NB4 (cell line): ENCODE measurements around the gene VASH2.

Experiments
- DNase-seq: peaks from one replicate; pipeline ENCODE4 v3.0.0; 2010; ENCODE audit warnings: low read depth
- H3K4me3 ChIP-seq: one replicate; pipeline ENCODE4 v1.5.1; 2011; ENCODE audit warnings: mild to moderate bottlenecking, low read depth, low read length, moderate library complexity
- MYC ChIP-seq: IDR thresholded peaks from 2 replicates; pipeline ENCODE4 v1.6.1; 2011; ENCODE audit warnings: low read depth, low read length
- POLR2A ChIP-seq: IDR thresholded peaks from 2 replicates; pipeline ENCODE4 v1.6.1; 2011; ENCODE audit warnings: mild to moderate bottlenecking; ENCODE audit not compliant: insufficient read length; ENCODE audit errors: extremely low read depth
- TF ChIP-seq, protein P1 (sequence below): IDR thresholded peaks from one replicate; pipeline ENCODE4 v1.5.1; 2012; ENCODE audit warnings: low read depth, low read length
- TF ChIP-seq, protein P2 (sequence below): IDR thresholded peaks from 2 replicates; pipeline ENCODE4 v1.6.1; 2011; ENCODE audit warnings: low read depth, low read length

Gene VASH2

DNA sequence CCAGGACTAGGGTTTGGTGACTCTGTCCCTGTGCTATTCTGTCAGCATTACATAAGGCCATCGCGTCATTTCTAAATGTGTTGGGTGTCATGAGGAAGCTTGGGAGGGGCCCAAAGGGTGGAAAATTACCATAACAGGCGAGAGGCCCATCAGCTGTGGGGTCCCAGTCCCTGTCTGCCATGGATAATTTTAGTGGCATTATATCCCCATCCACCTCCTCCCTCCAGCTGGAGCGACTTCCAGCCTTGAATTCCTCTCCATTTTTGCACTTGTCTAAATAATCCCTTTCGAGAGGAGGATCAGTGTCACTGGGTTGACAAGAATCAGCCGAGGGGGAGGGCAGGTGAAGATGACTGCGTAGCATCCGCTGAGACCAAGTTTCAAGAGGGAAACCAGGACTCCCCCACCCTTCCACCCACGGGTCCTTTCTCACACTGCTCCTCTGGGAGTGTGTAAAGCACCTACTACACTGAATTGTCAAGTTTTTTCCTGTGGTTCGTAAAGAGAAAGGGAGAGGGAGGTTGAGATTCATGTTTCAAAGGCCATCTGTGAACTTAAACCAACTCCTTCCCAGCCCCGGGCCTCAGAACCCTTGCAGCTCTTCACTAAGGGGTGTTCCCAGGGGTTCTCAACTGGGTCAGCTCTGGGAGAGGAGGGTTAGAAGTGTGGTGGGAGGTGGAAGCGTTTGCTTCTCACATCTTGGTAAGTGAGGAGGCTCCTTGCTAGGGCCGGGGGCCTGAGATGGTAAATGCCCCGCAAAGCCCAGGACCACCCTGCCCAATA, 29.2 kb downstream of the VASH2 start:
- TF ChIP-seq, protein P1, sequence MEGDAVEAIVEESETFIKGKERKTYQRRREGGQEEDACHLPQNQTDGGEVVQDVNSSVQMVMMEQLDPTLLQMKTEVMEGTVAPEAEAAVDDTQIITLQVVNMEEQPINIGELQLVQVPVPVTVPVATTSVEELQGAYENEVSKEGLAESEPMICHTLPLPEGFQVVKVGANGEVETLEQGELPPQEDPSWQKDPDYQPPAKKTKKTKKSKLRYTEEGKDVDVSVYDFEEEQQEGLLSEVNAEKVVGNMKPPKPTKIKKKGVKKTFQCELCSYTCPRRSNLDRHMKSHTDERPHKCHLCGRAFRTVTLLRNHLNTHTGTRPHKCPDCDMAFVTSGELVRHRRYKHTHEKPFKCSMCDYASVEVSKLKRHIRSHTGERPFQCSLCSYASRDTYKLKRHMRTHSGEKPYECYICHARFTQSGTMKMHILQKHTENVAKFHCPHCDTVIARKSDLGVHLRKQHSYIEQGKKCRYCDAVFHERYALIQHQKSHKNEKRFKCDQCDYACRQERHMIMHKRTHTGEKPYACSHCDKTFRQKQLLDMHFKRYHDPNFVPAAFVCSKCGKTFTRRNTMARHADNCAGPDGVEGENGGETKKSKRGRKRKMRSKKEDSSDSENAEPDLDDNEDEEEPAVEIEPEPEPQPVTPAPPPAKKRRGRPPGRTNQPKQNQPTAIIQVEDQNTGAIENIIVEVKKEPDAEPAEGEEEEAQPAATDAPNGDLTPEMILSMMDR, result no peak
- TF ChIP-seq MYC (no peak), POLR2A (no peak)
- TF ChIP-seq, protein P2, sequence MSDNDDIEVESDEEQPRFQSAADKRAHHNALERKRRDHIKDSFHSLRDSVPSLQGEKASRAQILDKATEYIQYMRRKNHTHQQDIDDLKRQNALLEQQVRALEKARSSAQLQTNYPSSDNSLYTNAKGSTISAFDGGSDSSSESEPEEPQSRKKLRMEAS, result no peak
- DNase-seq, result no peak
- H3K4me3 ChIP-seq, result no peak overlapping the region

DNA sequence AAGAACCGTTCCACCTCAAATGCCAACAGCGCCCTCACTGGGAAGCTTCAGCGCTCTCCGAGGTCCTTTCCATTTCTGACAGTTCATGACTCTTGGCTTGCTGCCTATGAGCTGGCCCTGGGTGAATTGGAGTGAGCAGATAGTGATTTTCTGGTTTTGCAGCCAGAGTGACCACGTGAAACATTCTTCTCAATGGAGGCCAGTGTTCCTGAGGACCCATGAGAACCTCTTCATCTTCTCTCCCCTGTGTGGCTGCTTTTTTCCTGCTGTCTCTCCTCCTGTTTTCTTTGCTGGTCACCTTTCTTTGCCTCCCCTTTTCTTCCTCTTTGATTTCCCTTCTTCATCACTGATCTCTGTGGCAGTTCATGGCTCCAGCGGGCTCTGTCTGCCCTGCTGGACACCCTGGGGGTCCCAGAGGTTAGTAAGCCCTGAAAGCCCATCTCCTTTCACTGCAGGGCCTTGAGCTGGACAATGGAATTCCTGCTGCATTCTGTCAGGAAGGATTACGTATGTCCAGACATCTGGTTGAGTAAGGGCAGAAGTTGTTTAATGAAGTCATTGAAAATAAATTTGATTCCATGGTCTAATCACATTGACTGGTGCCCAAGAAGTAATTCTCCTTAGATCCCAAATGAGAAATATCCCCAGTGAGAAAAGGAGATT, 29.9 kb downstream of the VASH2 start:
- TF ChIP-seq MYC (no peak), POLR2A (no peak)
- TF ChIP-seq, protein P1, result no peak
- TF ChIP-seq, protein P2, result no peak
- H3K4me3 ChIP-seq, result no peak overlapping the region
- no peak for DNase-seq

DNA sequence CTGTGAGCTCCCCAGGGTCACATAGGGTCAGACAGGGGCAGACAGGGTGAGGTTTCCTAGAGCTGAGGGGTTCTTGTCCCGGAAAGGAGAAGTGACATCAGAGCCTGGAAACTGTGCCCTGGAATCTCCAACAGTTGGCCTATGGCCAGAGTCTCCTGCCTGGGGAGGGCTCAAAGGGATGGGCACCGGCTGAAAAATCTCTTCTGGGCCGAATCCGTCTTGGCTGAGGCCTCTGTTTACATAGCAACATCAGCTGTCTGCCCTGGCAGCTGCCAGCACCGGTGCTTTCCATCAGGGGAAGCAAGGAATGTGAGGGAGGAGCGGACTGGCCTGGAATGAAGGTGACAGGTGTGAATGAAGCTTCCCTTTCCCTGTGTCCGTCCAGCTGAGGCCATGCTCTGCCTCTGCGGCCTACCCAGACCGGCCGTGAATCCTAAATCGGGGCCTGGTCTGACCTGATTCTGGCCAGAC, 30.7 kb downstream of the VASH2 start:
- no peak overlapping the region for H3K4me3 ChIP-seq
- TF ChIP-seq, protein P2, result no peak
- TF ChIP-seq MYC (no peak), POLR2A (no peak)
- TF ChIP-seq, protein P1, result no peak
- DNase-seq, result no peak

DNA sequence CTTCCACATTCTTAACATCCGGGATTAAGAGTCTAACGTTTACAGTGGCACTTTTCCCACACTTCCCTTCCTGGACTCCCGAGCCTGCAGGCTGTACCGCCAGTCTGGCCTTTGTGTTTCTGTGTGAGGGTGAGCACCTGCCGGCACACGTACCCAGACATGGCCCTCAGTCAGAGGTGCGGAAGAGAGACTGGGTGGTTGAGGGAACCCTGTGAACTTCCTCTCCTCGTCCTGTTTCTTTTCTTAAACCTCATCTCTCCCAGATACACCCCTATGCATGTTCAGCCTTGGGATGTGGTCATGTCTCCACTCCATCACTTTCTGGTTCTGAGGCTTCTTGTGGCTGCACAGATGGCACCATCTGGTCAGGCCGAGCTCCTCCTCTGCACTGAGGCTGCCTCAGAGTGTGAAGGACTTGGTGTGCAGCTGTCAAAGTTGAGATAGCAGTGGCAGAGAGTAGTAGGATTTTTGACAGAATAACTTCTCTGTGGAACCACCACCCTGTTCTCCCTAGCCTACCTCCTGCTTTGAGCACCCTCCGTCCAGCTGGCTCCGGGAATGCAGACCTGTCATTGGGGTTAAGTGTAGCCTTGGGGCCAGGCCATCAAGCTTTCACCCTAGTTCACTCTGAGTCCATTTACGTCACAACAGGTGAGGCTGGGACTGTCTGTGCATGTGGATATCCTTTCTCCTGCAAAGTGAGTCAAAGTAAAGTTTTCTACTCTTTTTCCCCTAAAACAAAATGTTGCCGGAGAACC, 31.4 kb downstream of the VASH2 start:
- DNase-seq, result no peak
- no peak overlapping the region for H3K4me3 ChIP-seq
- TF ChIP-seq, protein P1, result no peak

DNA sequence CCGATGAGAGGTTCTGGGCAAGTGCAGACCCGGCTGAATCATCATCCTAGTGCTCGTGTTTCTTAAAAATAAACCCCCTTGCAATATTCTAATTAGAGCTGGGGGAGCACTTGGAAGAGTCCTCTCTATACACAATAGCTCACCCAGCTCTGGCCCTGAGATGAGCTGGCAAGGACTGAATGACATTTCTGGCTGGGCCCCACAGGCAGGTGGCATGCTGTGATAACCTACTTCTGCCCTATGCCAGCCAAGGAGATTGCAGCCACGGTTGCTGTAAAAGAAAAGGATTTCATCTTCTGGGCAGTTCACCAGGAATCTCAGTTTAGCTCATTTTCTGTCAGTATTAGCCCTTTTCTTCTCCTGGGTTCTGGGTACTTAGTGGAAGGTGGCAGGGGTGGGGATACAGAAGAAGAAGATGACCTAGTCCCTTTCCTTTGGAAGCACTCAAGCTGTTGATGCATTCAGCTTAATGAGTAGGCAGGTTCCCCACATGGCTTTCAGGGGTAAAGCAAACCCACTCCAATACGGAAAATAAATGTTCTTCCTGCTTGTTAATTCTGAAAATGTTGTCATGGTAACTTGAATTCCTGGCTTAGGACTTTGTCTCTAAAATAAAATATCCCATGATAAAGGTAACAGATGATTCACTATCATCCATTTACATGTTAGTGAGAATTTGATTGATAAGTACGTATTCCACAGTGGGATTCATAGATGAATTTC, 32.2 kb downstream of the VASH2 start:
- H3K4me3 ChIP-seq, result no peak overlapping the region
- no peak for DNase-seq
- TF ChIP-seq, protein P1, result no peak
- no peak for TF ChIP-seq MYC
- no peak for TF ChIP-seq POLR2A
- TF ChIP-seq, protein P2, result no peak
